H1 (cell line): ENCODE measurements around the gene NHERF2. TPM values are rescaled to one million over a fixed set of nuclear protein-coding genes. Genes with fewer than 3 reads are reported as not detected.

Source experiments
- CBX8 ChIP-seq: fragments of 300-800, 300-1000 bp; sonication (generic); IDR thresholded peaks from 2 replicates; pipeline ENCODE4 v1.7.1; 2016; ENCODE audit warnings: low read depth, low read length, borderline replicate concordance
- CHD2 ChIP-seq: IDR thresholded peaks from 2 replicates; pipeline ENCODE4 v1.6.1; 2012; ENCODE audit warnings: low read length, improper control_type of control experiment
- CHD7 ChIP-seq: fragments of 300-600 bp; sonication (generic); IDR thresholded peaks from 2 replicates; pipeline ENCODE4 v1.7.1; 2012; ENCODE audit warnings: low read length, moderate library complexity, mild to moderate bottlenecking, inconsistent platforms; ENCODE audit not compliant: insufficient replicate concordance
- CTBP2 ChIP-seq: IDR thresholded peaks from 2 replicates; pipeline ENCODE4 v1.7.0; 2011; ENCODE audit warnings: borderline replicate concordance, mild to moderate bottlenecking, moderate library complexity, mixed read lengths, low read length; ENCODE audit not compliant: insufficient read depth, insufficient read length
- HDAC6 ChIP-seq: IDR thresholded peaks from one replicate; pipeline ENCODE4 v1.7.1; 2012; ENCODE audit warnings: low read depth, mild to moderate bottlenecking, inconsistent platforms, low read length, moderate library complexity
- JUN ChIP-seq: IDR thresholded peaks from 2 replicates; pipeline ENCODE4 v1.6.1; 2011; ENCODE audit warnings: low read depth, mild to moderate bottlenecking, improper control_type of control experiment, low read length
- NRF1 ChIP-seq: IDR thresholded peaks from 2 replicates; pipeline ENCODE4 v1.6.1; 2011; ENCODE audit warnings: mild to moderate bottlenecking, low read depth, low read length, improper control_type of control experiment
- POU5F1 ChIP-seq: IDR thresholded peaks from 2 replicates; pipeline ENCODE4 v1.6.1; 2011; ENCODE audit warnings: low read depth, mild to moderate bottlenecking, low read length, moderate library complexity
- RBBP5 ChIP-seq: IDR thresholded peaks from 2 replicates; pipeline ENCODE4 v1.7.1; 2012; ENCODE audit warnings: low read depth, mild to moderate bottlenecking, inconsistent platforms, low read length, moderate library complexity, borderline replicate concordance
- RNF2 ChIP-seq: fragments of 200-900, 300-1000 bp; sonication (generic); IDR thresholded peaks from 2 replicates; pipeline ENCODE4 v1.7.1; 2016; ENCODE audit warnings: borderline replicate concordance, low read depth, mild to moderate bottlenecking, antibody characterized with exemption, low read length; ENCODE audit not compliant: poor library complexity, severe bottlenecking; ENCODE audit errors: missing control alignments
- SIX5 ChIP-seq: IDR thresholded peaks from 2 replicates; pipeline ENCODE4 v1.6.1; 2011; ENCODE audit warnings: mild to moderate bottlenecking, low read depth, low read length
- SUZ12 ChIP-seq: fragments of 200-600 bp; sonication (generic); IDR thresholded peaks from 2 replicates; pipeline ENCODE4 v1.6.1; 2012; ENCODE audit warnings: mild to moderate bottlenecking, inconsistent platforms, low read length, moderate library complexity, mixed read lengths
- polyA plus RNA-seq, 7 experiments: library from polyadenylated mRNA; depleted of rRNA in 3 of 7; stranded (reverse) in 5 of 7; unstranded in 2 of 7; fragments of >200 nt in 5 of 7; fragments of 200-250 nt in 2 of 7; gene quantifications; 1 replicate in 5 of 7; 2 replicates in 1 of 7; 4 replicates in 1 of 7; pipeline versions ENCODE4 v1.2.1 to v1.2.3, GENCODE V29; 2011 to 2013; ENCODE audit warnings: missing spikeins in 2 of 7, mixed read lengths in 2 of 7
- total RNA-seq: library from RNA; stranded (reverse); fragmentation: NEBNext Ultra II Directional; extraction: Animal tissue kit (Norgen Biotek cat#: 25700); gene quantifications from 2 replicates; pipeline ENCODE4 v1.2.1, GENCODE V29; 2021

NHERF2 gene
- total and polyA plus RNA-seq, 2 of the 8 experiments (the other 6 are each of a cell fraction or from before 2014, with no cell fraction given) = 13.9 to 19.3 TPM

- TF ChIP-seq CHD7 (no peak), NRF1 (no peak), SIX5 (no peak), POU5F1 (no peak), RNF2 (no peak), CBX8 (no peak), SUZ12 (no peak), CHD2 (no peak), CTBP2 (no peak), RBBP5 (no peak), JUN (no peak), HDAC6 (no peak)
These were observed 2.7 kb upstream of the NHERF2 start (continued) for GRCh38 chr16:2024032-2024420.
